Prostate gland (tissue), 2 donors: ENCODE results near the gene YIPF5.

ENCODE experiments used
- POLR2A ChIP-seq: fragments of 450-650 bp; IDR thresholded peaks from one replicate; pipeline ENCODE4 v1.6.1; 2016; ENCODE audit warnings: antibody characterized with exemption, mild to moderate bottlenecking
- POLR2AphosphoS5 ChIP-seq: sonication (generic); formaldehyde crosslinking; IDR thresholded peaks from one replicate; pipeline ENCODE4 v1.6.1; 2017; ENCODE audit warnings: antibody characterized with exemption
- TF ChIP-seq, protein P1 (sequence below), 4 experiments: fragments of 200-600 bp in 2 of 4; fragments of 450-650 bp in 2 of 4; sonication (generic) in 2 of 4; IDR thresholded peaks; 1 replicate in 3 of 4; 2 replicates in 1 of 4; pipeline ENCODE4 v1.5.1; 2016 to 2019; ENCODE audit warnings: antibody characterized with exemption in 4 of 4, mild to moderate bottlenecking in 2 of 4, moderate library complexity in 2 of 4

- TF ChIP-seq, protein P1, sequence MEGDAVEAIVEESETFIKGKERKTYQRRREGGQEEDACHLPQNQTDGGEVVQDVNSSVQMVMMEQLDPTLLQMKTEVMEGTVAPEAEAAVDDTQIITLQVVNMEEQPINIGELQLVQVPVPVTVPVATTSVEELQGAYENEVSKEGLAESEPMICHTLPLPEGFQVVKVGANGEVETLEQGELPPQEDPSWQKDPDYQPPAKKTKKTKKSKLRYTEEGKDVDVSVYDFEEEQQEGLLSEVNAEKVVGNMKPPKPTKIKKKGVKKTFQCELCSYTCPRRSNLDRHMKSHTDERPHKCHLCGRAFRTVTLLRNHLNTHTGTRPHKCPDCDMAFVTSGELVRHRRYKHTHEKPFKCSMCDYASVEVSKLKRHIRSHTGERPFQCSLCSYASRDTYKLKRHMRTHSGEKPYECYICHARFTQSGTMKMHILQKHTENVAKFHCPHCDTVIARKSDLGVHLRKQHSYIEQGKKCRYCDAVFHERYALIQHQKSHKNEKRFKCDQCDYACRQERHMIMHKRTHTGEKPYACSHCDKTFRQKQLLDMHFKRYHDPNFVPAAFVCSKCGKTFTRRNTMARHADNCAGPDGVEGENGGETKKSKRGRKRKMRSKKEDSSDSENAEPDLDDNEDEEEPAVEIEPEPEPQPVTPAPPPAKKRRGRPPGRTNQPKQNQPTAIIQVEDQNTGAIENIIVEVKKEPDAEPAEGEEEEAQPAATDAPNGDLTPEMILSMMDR (IDR thresholded peaks at IDR 0.05), result no peak
- TF ChIP-seq POLR2AphosphoS5 (no peak), POLR2A (no peak)
Observed at GRCh38 chr5:144144956-144145751, 25.3 kb downstream of the YIPF5 start.
